H1 (cell line): ENCODE measurements around the gene AVP. TPM values are rescaled to one million over a fixed set of nuclear protein-coding genes. Genes with fewer than 3 reads are reported as not detected.

Experiments
- CTCF ChIA-PET: fragments of 300-600 bp; sonication (Branson Sonifier 250); formaldehyde crosslinking; loops from one replicate; lab custom pipeline; 2021; ENCODE audit not compliant: partially characterized antibody; lab: Charles Lee
- POLR2A ChIA-PET: fragments of 300-600 bp; sonication (Branson Sonifier 250); formaldehyde crosslinking; loops from one replicate; lab custom pipeline; 2021; ENCODE audit warnings: inconsistent platforms; ENCODE audit not compliant: partially characterized antibody; lab: Charles Lee
- DNase-seq, 2 experiments: peaks; one replicate each; pipeline versions ENCODE4 v3.0.0 to v3.0.0-alpha.2; 2010 to 2022; ENCODE audit warnings: low spot score in 2 of 2, low read depth in 1 of 2, mixed read lengths in 1 of 2
- FAIRE-seq: peaks from 2 replicates; lab custom pipeline; 2011; peaks lifted over from hg19 to GRCh38; lab: Jason Lieb, UNC
- H2AFZ ChIP-seq: 2 replicates; pipeline ENCODE4 v1.8.1; 2012; ENCODE audit warnings: low read length, inconsistent platforms
- H2AK5ac ChIP-seq: 2 replicates; pipeline ENCODE4 v1.6.1; 2013; ENCODE audit warnings: low read depth, low read length
- H2BK120ac ChIP-seq: replicated peaks from 2 replicates; pipeline ENCODE3; 2013; ENCODE audit warnings: low read depth, low read length, inconsistent platforms
- H2BK12ac ChIP-seq: 2 replicates; pipeline ENCODE4 v1.6.1; 2013; ENCODE audit warnings: low read depth, low read length
- H2BK15ac ChIP-seq: 2 replicates; pipeline ENCODE4 v1.6.1; 2013; ENCODE audit warnings: low read length
- H2BK20ac ChIP-seq: 2 replicates; pipeline ENCODE4 v1.6.1; 2013; ENCODE audit warnings: low read length
- H2BK5ac ChIP-seq: 2 replicates; pipeline ENCODE4 v1.6.1; 2013; ENCODE audit warnings: low read depth, low read length
- H3K14ac ChIP-seq: 2 replicates; pipeline ENCODE4 v1.6.1; 2013; ENCODE audit warnings: inconsistent platforms; ENCODE audit not compliant: insufficient read length
- H3K18ac ChIP-seq: 2 replicates; pipeline ENCODE4 v1.6.1; 2013; ENCODE audit warnings: low read length; ENCODE audit errors: extremely low read depth
- H3K23ac ChIP-seq: 2 replicates; pipeline ENCODE4 v1.6.1; 2013; ENCODE audit warnings: inconsistent platforms; ENCODE audit not compliant: insufficient read length
- H3K23me2 ChIP-seq: 2 replicates; pipeline ENCODE4 v1.6.1; 2013; ENCODE audit warnings: low read depth, low read length
- H3K27ac ChIP-seq: 2 replicates; pipeline ENCODE4 v1.6.1; 2011; ENCODE audit warnings: low read depth, low read length, inconsistent platforms
- H3K27me3 ChIP-seq, 4 experiments: replicated peaks in 1 of 4; 1 replicate in 1 of 4; 2 replicates in 3 of 4; pipeline versions ENCODE4 v1.6.1 to v1.8.1; 2011 to 2013; ENCODE audit warnings: low read length in 3 of 4, mild to moderate bottlenecking in 3 of 4, inconsistent platforms in 2 of 4, mixed read lengths in 2 of 4, moderate library complexity in 1 of 4; ENCODE audit not compliant: control insufficient read depth in 3 of 4, insufficient read depth in 3 of 4; ENCODE audit errors: extremely low read depth in 1 of 4
- H3K36me3 ChIP-seq, 4 experiments: 2 replicates each; pipeline versions ENCODE4 v1.6.1 to v1.8.1; 2011 to 2013; ENCODE audit warnings: mild to moderate bottlenecking in 4 of 4, low read length in 3 of 4, moderate library complexity in 2 of 4, control low read depth in 1 of 4, inconsistent platforms in 1 of 4; ENCODE audit not compliant: insufficient read depth in 4 of 4, control insufficient read depth in 2 of 4
- H3K4ac ChIP-seq: replicated peaks from 2 replicates; pipeline ENCODE3; 2013; ENCODE audit warnings: low read length, low read depth, mixed read lengths, inconsistent platforms; ENCODE audit not compliant: insufficient read length
- H3K4me1 ChIP-seq, 4 experiments: replicated peaks in 1 of 4; 1 replicate in 1 of 4; 2 replicates in 3 of 4; pipeline versions ENCODE4 v1.6.1 to v1.8.1; 2011 to 2013; ENCODE audit warnings: low read length in 3 of 4, inconsistent platforms in 2 of 4, mixed read lengths in 1 of 4; ENCODE audit not compliant: insufficient read depth in 4 of 4, control insufficient read depth in 3 of 4
- H3K4me2 ChIP-seq, 2 experiments: 2 replicates each; pipeline versions ENCODE4 v1.6.1 to v1.8.1; 2011 to 2013; ENCODE audit warnings: low read depth in 2 of 2, low read length in 2 of 2, control low read depth in 1 of 2, inconsistent platforms in 1 of 2, mild to moderate bottlenecking in 1 of 2; ENCODE audit not compliant: insufficient read depth in 1 of 2
- H3K4me3 ChIP-seq, 4 experiments: fragments of 200-600, 300-600 bp in 1 of 4; sonication (generic), shearing (Covaris generic), sonication (Bioruptor Twin) in 1 of 4; 2 replicates each; pipeline versions ENCODE4 v1.5.1 to v1.8.1; 2011 to 2016; ENCODE audit warnings: low read length in 4 of 4, low read depth in 3 of 4, control low read depth in 2 of 4, inconsistent platforms in 2 of 4, mild to moderate bottlenecking in 2 of 4, mixed read lengths in 1 of 4, moderate library complexity in 1 of 4; ENCODE audit not compliant: insufficient read depth in 2 of 4; ENCODE audit errors: extremely low read depth in 1 of 4
- H3K56ac ChIP-seq: replicated peaks from 2 replicates; pipeline ENCODE3; 2013; ENCODE audit warnings: low read depth, mild to moderate bottlenecking, mixed read lengths, low read length, inconsistent platforms; ENCODE audit not compliant: insufficient read length
- H3K79me1 ChIP-seq: 2 replicates; pipeline ENCODE4 v1.6.1; 2013; ENCODE audit warnings: low read depth, low read length, control low read depth
- H3K79me2 ChIP-seq, 2 experiments: 2 replicates each; pipeline versions ENCODE4 v1.6.1 to v1.8.1; 2012 to 2013; ENCODE audit warnings: low read length in 2 of 2, mild to moderate bottlenecking in 2 of 2, inconsistent platforms in 1 of 2; ENCODE audit not compliant: insufficient read depth in 2 of 2, control insufficient read depth in 1 of 2
- H3K9ac ChIP-seq, 4 experiments: replicated peaks in 1 of 4; 1 replicate in 1 of 4; 2 replicates in 3 of 4; pipeline versions ENCODE4 v1.6.1 to v1.8.1; 2011 to 2013; ENCODE audit warnings: low read depth in 3 of 4, low read length in 3 of 4, control low read depth in 2 of 4, mild to moderate bottlenecking in 2 of 4, moderate library complexity in 2 of 4, inconsistent platforms in 1 of 4; ENCODE audit errors: extremely low read depth in 1 of 4
- H3K9me3 ChIP-seq, 2 experiments: 2 replicates each; pipeline versions ENCODE4 v1.6.1 to v1.8.1; 2012 to 2013; ENCODE audit warnings: mild to moderate bottlenecking in 2 of 2, moderate library complexity in 2 of 2, control low read depth in 1 of 2, inconsistent platforms in 1 of 2, low read depth in 1 of 2, low read length in 1 of 2, mixed read lengths in 1 of 2; ENCODE audit not compliant: insufficient read depth in 2 of 2
- H4K20me1 ChIP-seq, 2 experiments: replicated peaks in 1 of 2; 2 replicates each; pipeline versions ENCODE3 to v1.8.1; 2011 to 2013; ENCODE audit warnings: inconsistent platforms in 2 of 2, low read length in 2 of 2, mild to moderate bottlenecking in 1 of 2; ENCODE audit not compliant: insufficient read depth in 2 of 2, control insufficient read depth in 1 of 2
- H4K5ac ChIP-seq: 2 replicates; pipeline ENCODE4 v1.6.1; 2013; ENCODE audit warnings: low read length, low read depth, mixed read lengths, inconsistent platforms; ENCODE audit not compliant: insufficient read length
- H4K8ac ChIP-seq: 2 replicates; pipeline ENCODE4 v1.8.0; 2013; ENCODE audit warnings: mild to moderate bottlenecking, moderate library complexity, low read length, inconsistent platforms; ENCODE audit not compliant: insufficient read depth; ENCODE audit errors: extremely low read depth
- H4K91ac ChIP-seq: replicated peaks from 2 replicates; pipeline ENCODE3; 2013; ENCODE audit warnings: low read length, mixed read lengths, inconsistent platforms; ENCODE audit not compliant: insufficient read length
- TBP ChIP-seq: IDR thresholded peaks from 2 replicates; pipeline ENCODE4 v1.6.1; 2011; ENCODE audit warnings: low read depth, low read length, improper control_type of control experiment
- WGBS, 2 experiments: shearing (Covaris generic) in 1 of 2; methylation state at CpG; one replicate each; pipeline versions ENCODE4 v1.1.6 to v1.1.7; 2013 to 2015; ENCODE audit warnings: low lambda C conversion rate in 2 of 2, mixed read lengths in 2 of 2, inconsistent platforms in 1 of 2, low coverage in 1 of 2, missing lambda C conversion rate in 1 of 2; ENCODE audit not compliant: insufficient replicate concordance in 2 of 2, insufficient coverage in 1 of 2, insufficient read length in 1 of 2; ENCODE audit errors: extremely low coverage in 1 of 2, missing lambda C conversion rate in 1 of 2; 5-methylcytosine and 5-hydroxymethylcytosine counted together
- polyA plus RNA-seq, 7 experiments: library from polyadenylated mRNA; depleted of rRNA in 3 of 7; stranded (reverse) in 5 of 7; unstranded in 2 of 7; fragments of >200 nt in 5 of 7; fragments of 200-250 nt in 2 of 7; gene quantifications; 1 replicate in 5 of 7; 2 replicates in 1 of 7; 4 replicates in 1 of 7; pipeline versions ENCODE4 v1.2.1 to v1.2.3, GENCODE V29; 2011 to 2013; ENCODE audit warnings: missing spikeins in 2 of 7, mixed read lengths in 2 of 7
- total RNA-seq: library from RNA; stranded (reverse); fragmentation: NEBNext Ultra II Directional; extraction: Animal tissue kit (Norgen Biotek cat#: 25700); gene quantifications from 2 replicates; pipeline ENCODE4 v1.2.1, GENCODE V29; 2021

Gene AVP
- total and polyA plus RNA-seq, 2 of the 8 experiments (the other 6 are each of a cell fraction or from before 2014, with no cell fraction given) = 0.18 TPM; not detected in 1

DNA sequence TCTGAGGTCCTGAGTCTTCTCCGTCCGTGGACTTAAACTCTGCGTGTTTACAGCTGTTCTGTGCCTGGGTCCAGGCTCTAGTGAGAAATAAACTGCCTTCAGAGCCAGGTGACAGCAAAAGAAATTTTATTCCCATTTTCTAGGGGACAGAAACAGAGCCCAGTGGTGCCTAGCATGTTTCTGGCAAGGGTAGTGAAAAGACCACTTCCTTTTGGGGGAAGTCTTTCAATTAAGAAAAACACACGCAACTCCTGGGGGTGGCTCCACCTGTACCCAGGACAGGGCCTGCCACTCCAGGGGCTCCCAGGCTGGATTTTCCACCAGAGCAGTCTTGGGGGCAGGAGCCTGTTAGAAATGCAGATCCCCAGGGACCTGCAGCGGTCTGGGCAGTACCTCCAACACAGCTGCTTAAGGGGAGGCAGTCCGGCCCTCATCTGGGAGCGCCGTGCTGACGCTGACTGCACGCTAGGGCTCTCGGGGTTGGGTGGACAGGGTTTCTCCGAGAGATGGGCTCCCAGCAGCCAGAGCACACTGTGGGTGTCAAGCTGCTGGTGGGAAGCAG lies 23.0 kb upstream of the AVP start:
- Histone ChIP-seq H2BK15ac (no peak overlapping the region), H2BK120ac (no peak overlapping the region), H3K9ac (no peak overlapping the region), H3K79me2 (no peaks in the 10 kb centered on the region), H3K23me2 (no peaks in the 10 kb centered on the region), H3K18ac (no peak overlapping the region), H3K9me3 (no peaks in the 10 kb centered on the region), H3K4me1 (peaks cover 0 to 9% (median under 1%) of the 10 kb centered on the region in 4 experiments; a peak in 3 of 7 replicates), H3K14ac (peak overlapping the region; percentile 29), H2BK5ac (peak overlapping the region; percentile 44; the same call in 1 of the 2 replicates), H2BK20ac (no peak overlapping the region), H3K56ac (no peak overlapping the region), H2AK5ac (no peak overlapping the region), H3K4me3 (no peak overlapping the region), H3K27me3 (no peaks in the 10 kb centered on the region), H3K4ac (no peak overlapping the region), H2BK12ac (peak overlapping the region; percentile 50; the same call in 1 of the 2 replicates), H3K36me3 (no peaks in the 10 kb centered on the region), H4K5ac (no peak overlapping the region), H3K79me1 (no peaks in the 10 kb centered on the region), H3K27ac (no peak overlapping the region; the same call in 1 of the 2 replicates), H3K23ac (no peak overlapping the region), H3K4me2 (no peak overlapping the region), H4K91ac (no peak overlapping the region), H2AFZ (no peak overlapping the region), H4K20me1 (no peaks in the 10 kb centered on the region), H4K8ac (no peak overlapping the region)
- whole genome bisulfite sequencing, 2 experiments = 89% methylated on average over 12 of the region's 12 CpGs; no CpG with 5 or more reads in 1 of the 2 experiments
- no peak for TF ChIP-seq TBP
- DNase-seq (no peak), FAIRE-seq (no peak)
- POLR2A ChIA-PET = interaction anchor here (0.6 to 1.5 kb wide), 3 partner anchors 15 to 106 kb away, joined by 3 to 5 read pairs (median 3); no protein-coding TSS in a partner anchor
- CTCF ChIA-PET = interaction anchor here (4.9 to 5.0 kb wide), 2 partner anchors 7 to 13 kb away, joined by 48 to 60 read pairs; no protein-coding TSS in a partner anchor
